GM23338 (cell line): ENCODE results near the gene ZNF184. TPM values are rescaled to one million over a fixed set of nuclear protein-coding genes. Genes with fewer than 3 reads are reported as not detected.

Source experiments
- ATAC-seq: fragments of 200-7000 bp; cut with Tn5 transposase; 3 replicates; pipeline ENCODE4 v1.9.1; 2020
- DNase-seq: peaks from one replicate; pipeline ENCODE4 v3.0.0-alpha.2; 2015; ENCODE audit warnings: low spot score
- H2AFZ ChIP-seq: fragments of 200-600 bp; sonication (generic); 2 replicates; pipeline ENCODE4 v1.8.0; 2016; ENCODE audit warnings: antibody characterized with exemption, mild to moderate bottlenecking, moderate library complexity
- H3F3A ChIP-seq: fragments of 200-600 bp; sonication (generic); replicated peaks from 2 replicates; pipeline ENCODE4 v1.8.0; 2017; ENCODE audit warnings: antibody characterized with exemption, mixed run types, low read depth
- H3K27ac ChIP-seq: fragments of 200-600 bp; sonication (generic); 2 replicates; pipeline ENCODE4 v1.6.1; 2016; ENCODE audit warnings: low read depth
- H3K27me3 ChIP-seq: fragments of 200-600 bp; sonication (generic); 2 replicates; pipeline ENCODE4 v1.8.0; 2016; ENCODE audit warnings: mild to moderate bottlenecking, mixed run types, moderate library complexity; ENCODE audit not compliant: insufficient read depth
- H3K36me3 ChIP-seq: fragments of 200-600 bp; sonication (generic); 2 replicates; pipeline ENCODE4 v1.8.0; 2016; ENCODE audit warnings: mild to moderate bottlenecking; ENCODE audit not compliant: insufficient read depth
- H3K4me1 ChIP-seq: fragments of 200-600 bp; sonication (generic); 2 replicates; pipeline ENCODE4 v1.8.0; 2016; ENCODE audit warnings: mild to moderate bottlenecking, moderate library complexity; ENCODE audit not compliant: insufficient read depth
- H3K4me2 ChIP-seq: fragments of 200-600 bp; sonication (generic); 2 replicates; pipeline ENCODE4 v1.7.1; 2017; ENCODE audit warnings: mixed run types
- H3K4me3 ChIP-seq: fragments of 200-600 bp; sonication (generic); 2 replicates; pipeline ENCODE4 v1.6.1; 2016; ENCODE audit warnings: mixed run types
- H3K79me2 ChIP-seq: fragments of 200-600 bp; sonication (generic); replicated peaks from 2 replicates; pipeline ENCODE4 v1.8.0; 2017; ENCODE audit warnings: mild to moderate bottlenecking; ENCODE audit not compliant: insufficient read depth
- H3K9me2 ChIP-seq: fragments of 200-600 bp; sonication (generic); 2 replicates; pipeline ENCODE4 v1.8.0; 2017; ENCODE audit not compliant: insufficient read depth
- H4K20me1 ChIP-seq: fragments of 200-600 bp; sonication (generic); replicated peaks from 2 replicates; pipeline ENCODE4 v1.8.0; 2017; ENCODE audit warnings: mild to moderate bottlenecking; ENCODE audit not compliant: insufficient read depth
- H3K27ac Mint-ChIP-seq: 2 replicates; pipeline ENCODE4 v1.8.0; 2020; ENCODE audit warnings: inconsistent platforms, mild to moderate bottlenecking, moderate library complexity, mixed read lengths
- H3K27me3 Mint-ChIP-seq: 3 replicates; pipeline ENCODE4 v1.8.0; 2022; ENCODE audit warnings: low read depth, mild to moderate bottlenecking, moderate library complexity, mixed read lengths, inconsistent platforms; ENCODE audit not compliant: insufficient read depth, poor library complexity
- H3K36me3 Mint-ChIP-seq: 3 replicates; pipeline ENCODE4 v1.8.0; 2021; ENCODE audit warnings: low read depth, mild to moderate bottlenecking, inconsistent platforms, moderate library complexity, mixed read lengths
- H3K4me1 Mint-ChIP-seq: 3 replicates; pipeline ENCODE4 v1.8.0; 2020; ENCODE audit warnings: mild to moderate bottlenecking, inconsistent platforms, mixed read lengths
- H3K4me3 Mint-ChIP-seq: 3 replicates; pipeline ENCODE4 v1.8.0; 2021; ENCODE audit warnings: moderate library complexity, mild to moderate bottlenecking, inconsistent platforms, mixed read lengths
- H3K9me3 Mint-ChIP-seq: 3 replicates; pipeline ENCODE4 v1.8.0; 2020; ENCODE audit warnings: moderate library complexity, mild to moderate bottlenecking, inconsistent platforms, mixed read lengths
- CTCF ChIP-seq, 2 experiments: fragments of 200-600 bp in 1 of 2; sonication (generic) in 1 of 2; conservative IDR thresholded peaks; 2 replicates each; pipeline versions ENCODE4 v1.5.1 to v1.6.1; 2016 to 2017; ENCODE audit warnings: antibody characterized with exemption in 2 of 2, low read depth in 2 of 2, mild to moderate bottlenecking in 2 of 2, moderate library complexity in 1 of 2
- EZH2 ChIP-seq: fragments of 200-600 bp; sonication (generic); IDR thresholded peaks from one replicate; pipeline ENCODE4 v1.8.0; 2017; ENCODE audit warnings: antibody characterized with exemption, mild to moderate bottlenecking, low read depth; ENCODE audit not compliant: unreplicated experiment
- EZH2phosphoT487 ChIP-seq: fragments of 200-600 bp; sonication (generic); IDR thresholded peaks from one replicate; pipeline ENCODE4 v1.8.1; 2018; ENCODE audit warnings: antibody characterized with exemption; ENCODE audit not compliant: unreplicated experiment
- JUNB ChIP-seq: IDR thresholded peaks from one replicate; pipeline ENCODE4 v1.6.1; 2016; ENCODE audit warnings: antibody characterized with exemption; ENCODE audit not compliant: unreplicated experiment
- NANOG ChIP-seq: IDR thresholded peaks from 2 replicates; pipeline ENCODE4 v1.6.1; 2016; ENCODE audit warnings: antibody characterized with exemption, borderline replicate concordance
- POLR2AphosphoS5 ChIP-seq: IDR thresholded peaks from 2 replicates; pipeline ENCODE4 v1.6.1; 2016; ENCODE audit warnings: antibody characterized with exemption, low read depth
- ZNF462 ChIP-seq: fragments of 250-450 bp; sonication (Bioruptor Pico); IDR thresholded peaks from 2 replicates; pipeline ENCODE4 v1.5.0; 2020; ENCODE audit warnings: mild to moderate bottlenecking, moderate library complexity
- polyA plus RNA-seq: library from polyadenylated mRNA; unstranded; fragments of >200 nt; fragmentation: Nextera tagmentation; extraction: Ambion mirVana; gene quantifications from 2 replicates; pipeline ENCODE4 v1.2.1, GENCODE V29; 2016
- total RNA-seq: library from RNA; depleted of rRNA; stranded (reverse); fragments of >200 nt; shearing (Covaris generic); gene quantifications from 2 replicates; pipeline ENCODE4 v1.2.3, GENCODE V29; 2014

Gene ZNF184
- total and polyA plus RNA-seq, 2 experiments from 2014 or later = 6.0 to 10.6 TPM

- TF ChIP-seq CTCF (conservative IDR thresholded peaks at IDR 0.05; ENCODE audit: low read depth in 2 of 2) (no peak), JUNB (no peak), POLR2AphosphoS5 (no peak), EZH2 (no peak), EZH2phosphoT487 (no peak)
Measured at GRCh38 chr6:27407153-27407814, 65.6 kb downstream of the ZNF184 start (continued).

- no peak for DNase-seq
- peaks cover 2% of the 10 kb centered on the region for H3K27me3 Mint-ChIP-seq
- H3K4me3 Mint-ChIP-seq = no peak overlapping the region
- TF ChIP-seq CTCF (conservative IDR thresholded peaks at IDR 0.05; ENCODE audit: low read depth in 2 of 2) (0 out of 4 replicates have a peak, but pooled peaks of 1 of the 2 experiments have one; percentile 13), ZNF462 (CRISPR knock-in tag) (no peak), NANOG (no peak)
- Histone ChIP-seq H3K4me3 (no peak overlapping the region), H3F3A (no peaks in the 10 kb centered on the region), H3K79me2 (no peaks in the 10 kb centered on the region), H4K20me1 (no peaks in the 10 kb centered on the region), H3K4me2 (no peak overlapping the region), H2AFZ (no peak overlapping the region), H3K9me2 (no peaks in the 10 kb centered on the region), H3K27ac (no peak overlapping the region), H3K27me3 (no peaks in the 10 kb centered on the region), H3K4me1 (no peaks in the 10 kb centered on the region), H3K36me3 (peaks cover 12% of the 10 kb centered on the region)
- H3K27ac Mint-ChIP-seq = no peak overlapping the region
- ATAC-seq = no peak
- H3K36me3 Mint-ChIP-seq = peaks cover 29% of the 10 kb centered on the region
- peaks cover 27% of the 10 kb centered on the region for H3K9me3 Mint-ChIP-seq
- no peaks in the 10 kb centered on the region for H3K4me1 Mint-ChIP-seq
Measured at GRCh38 chr6:27406085-27406484, 66.8 kb downstream of the ZNF184 start.
